ENCODE data around the gene TMEM72.

- no peak for TF ChIP-seq CTCF (IDR thresholded peaks at IDR 0.05; ENCODE audit: insufficient read depth, low read depth, low read length)
- no peak for TF ChIP-seq EZH2 (IDR thresholded peaks at IDR 0.05; ENCODE audit: insufficient read depth, low read length)
Measured at GRCh38 chr10:44880090-44880715, 30.9 kb upstream of the TMEM72 start.
